Fibroblast of skin of left quadriceps (primary cell): ENCODE results near the gene KIF1B.
A peak's percentile ranks its signal among the peaks of the same experiment; 100 is the strongest.

Experiments used
- DNase-seq, 2 experiments: peaks; one replicate each; pipeline ENCODE4 v3.0.0-alpha.2; 2013; ENCODE audit warnings: low read depth in 2 of 2

The KIF1B gene, protein sequence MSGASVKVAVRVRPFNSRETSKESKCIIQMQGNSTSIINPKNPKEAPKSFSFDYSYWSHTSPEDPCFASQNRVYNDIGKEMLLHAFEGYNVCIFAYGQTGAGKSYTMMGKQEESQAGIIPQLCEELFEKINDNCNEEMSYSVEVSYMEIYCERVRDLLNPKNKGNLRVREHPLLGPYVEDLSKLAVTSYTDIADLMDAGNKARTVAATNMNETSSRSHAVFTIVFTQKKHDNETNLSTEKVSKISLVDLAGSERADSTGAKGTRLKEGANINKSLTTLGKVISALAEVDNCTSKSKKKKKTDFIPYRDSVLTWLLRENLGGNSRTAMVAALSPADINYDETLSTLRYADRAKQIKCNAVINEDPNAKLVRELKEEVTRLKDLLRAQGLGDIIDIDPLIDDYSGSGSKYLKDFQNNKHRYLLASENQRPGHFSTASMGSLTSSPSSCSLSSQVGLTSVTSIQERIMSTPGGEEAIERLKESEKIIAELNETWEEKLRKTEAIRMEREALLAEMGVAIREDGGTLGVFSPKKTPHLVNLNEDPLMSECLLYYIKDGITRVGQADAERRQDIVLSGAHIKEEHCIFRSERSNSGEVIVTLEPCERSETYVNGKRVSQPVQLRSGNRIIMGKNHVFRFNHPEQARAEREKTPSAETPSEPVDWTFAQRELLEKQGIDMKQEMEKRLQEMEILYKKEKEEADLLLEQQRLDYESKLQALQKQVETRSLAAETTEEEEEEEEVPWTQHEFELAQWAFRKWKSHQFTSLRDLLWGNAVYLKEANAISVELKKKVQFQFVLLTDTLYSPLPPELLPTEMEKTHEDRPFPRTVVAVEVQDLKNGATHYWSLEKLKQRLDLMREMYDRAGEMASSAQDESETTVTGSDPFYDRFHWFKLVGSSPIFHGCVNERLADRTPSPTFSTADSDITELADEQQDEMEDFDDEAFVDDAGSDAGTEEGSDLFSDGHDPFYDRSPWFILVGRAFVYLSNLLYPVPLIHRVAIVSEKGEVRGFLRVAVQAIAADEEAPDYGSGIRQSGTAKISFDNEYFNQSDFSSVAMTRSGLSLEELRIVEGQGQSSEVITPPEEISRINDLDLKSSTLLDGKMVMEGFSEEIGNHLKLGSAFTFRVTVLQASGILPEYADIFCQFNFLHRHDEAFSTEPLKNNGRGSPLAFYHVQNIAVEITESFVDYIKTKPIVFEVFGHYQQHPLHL (N-terminal part only)

GRCh38 chr1:10209905-10210810, at the start of gene KIF1B:
TSS of gene KIF1B (plus strand) at chr1:10210570. CDS start at chr1:10232329, 21,759 bp downstream.
- DNase-seq, result peak; percentile 96 to 98

GRCh38 chr1:10160907-10161490, 49.4 kb upstream of the KIF1B start:
- DNase-seq, result no peak

DNA sequence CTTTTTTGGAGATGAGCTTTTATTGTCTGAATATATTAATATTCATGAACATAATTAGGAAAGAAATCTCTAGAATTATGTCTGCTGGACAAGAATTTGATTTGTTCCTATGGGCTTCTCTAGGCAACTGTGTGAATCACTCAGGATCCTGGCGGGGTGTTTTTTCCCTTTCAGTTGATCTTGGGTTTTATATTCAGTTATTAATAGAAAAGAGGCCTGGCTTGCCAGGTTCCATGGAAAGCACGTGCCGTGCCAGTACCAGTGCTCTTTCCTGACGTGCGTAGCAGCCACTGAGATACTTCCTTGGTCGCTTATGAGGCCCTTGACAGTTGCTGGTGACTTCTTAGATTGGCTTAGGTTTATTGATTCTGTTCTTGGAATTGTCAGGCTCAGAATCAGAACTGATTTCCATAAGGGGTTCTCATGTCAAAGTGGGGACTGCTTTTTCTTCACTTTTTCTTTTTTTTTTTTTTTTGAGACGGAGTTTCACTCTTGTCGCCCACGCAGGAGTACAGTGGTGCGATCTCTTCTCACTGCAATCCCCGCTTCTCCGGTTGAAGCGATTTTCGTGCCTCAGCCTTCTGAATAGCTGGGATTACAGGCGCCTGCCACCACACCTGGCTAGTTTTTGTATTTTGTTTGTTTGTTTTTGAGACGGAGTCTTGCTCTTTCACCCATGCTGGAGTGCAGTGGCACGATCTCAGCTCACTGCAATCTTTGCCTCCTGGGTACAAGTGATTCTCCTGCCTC, 48.7 kb upstream of the KIF1B start:
- no peak for DNase-seq

DNA sequence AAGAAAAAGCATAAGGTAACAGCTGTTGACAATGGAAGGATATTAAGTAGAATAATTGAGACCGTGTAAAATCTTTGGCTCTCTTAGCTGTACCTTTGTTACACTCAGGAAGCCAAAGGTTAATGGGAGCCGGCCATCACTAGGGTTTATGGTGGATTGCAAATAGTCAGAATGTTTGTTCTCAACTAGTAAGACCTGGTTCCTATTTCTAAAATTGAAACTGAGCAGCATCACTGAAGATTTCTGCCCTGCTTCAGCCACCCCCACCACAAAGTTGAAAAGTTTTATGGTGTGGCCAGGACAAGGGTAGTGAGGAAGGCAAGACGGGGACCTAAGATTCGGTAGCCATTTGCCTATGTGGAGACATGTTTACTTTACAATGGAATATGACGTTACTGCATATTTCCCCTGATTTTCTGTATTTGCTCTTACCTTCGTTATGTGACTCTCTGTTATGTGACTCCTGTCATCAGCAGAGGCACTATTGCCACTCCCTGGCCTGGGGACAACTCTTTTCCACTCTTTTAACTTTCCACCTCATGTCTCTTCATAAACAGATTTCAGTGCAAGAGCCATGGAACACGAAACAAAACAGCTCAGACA, 41.4 kb upstream of the KIF1B start:
- no peak for DNase-seq

- no peak for DNase-seq
Measured at GRCh38 chr1:10170239-10170574, 40.2 kb upstream of the KIF1B start.

- no peak for DNase-seq
Measured at GRCh38 chr1:10171105-10171767, 39.1 kb upstream of the KIF1B start.

- no peak for DNase-seq
Measured at GRCh38 chr1:10171995-10172669, 38.2 kb upstream of the KIF1B start.

DNA sequence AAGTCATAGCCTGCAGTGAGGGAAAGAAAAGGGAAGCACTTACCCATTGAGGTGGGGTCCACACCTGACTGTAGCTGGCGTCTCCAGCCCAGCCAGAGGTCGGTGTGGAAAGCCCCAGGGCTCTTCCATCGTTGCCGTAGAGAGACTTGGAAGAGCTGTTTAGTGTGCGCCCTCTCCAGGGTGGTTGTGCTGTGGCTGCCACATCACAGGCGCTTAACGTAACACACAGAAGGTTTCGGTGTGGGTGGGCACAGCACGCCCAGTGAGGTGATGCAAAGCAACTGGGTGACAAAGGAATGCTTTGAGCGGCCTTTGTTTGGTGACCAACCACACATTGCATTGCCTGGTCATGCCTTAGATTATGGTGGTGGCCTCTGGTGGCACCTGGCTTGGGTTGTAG, 36.8 kb upstream of the KIF1B start:
- DNase-seq, result no peak

DNA sequence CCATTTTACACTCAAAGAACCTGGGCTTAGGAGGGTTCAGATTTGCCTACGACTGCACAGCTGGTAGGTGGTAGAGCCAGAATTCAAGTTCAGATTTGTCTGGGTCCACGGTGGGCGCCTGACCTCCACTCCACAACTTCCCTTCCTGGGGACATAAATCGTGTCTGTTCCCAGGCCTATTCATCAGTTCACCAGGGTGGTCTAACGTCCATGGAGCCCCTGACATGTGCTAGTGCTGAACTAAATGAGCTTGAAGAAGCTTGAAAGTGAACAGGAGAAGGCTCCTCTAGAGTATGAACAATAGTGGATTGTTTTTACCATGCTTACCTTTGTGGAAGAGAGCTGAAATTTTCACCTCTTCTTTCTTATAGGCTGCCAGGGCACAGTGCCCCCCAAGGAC, 32.5 kb upstream of the KIF1B start:
- no peak for DNase-seq

DNA sequence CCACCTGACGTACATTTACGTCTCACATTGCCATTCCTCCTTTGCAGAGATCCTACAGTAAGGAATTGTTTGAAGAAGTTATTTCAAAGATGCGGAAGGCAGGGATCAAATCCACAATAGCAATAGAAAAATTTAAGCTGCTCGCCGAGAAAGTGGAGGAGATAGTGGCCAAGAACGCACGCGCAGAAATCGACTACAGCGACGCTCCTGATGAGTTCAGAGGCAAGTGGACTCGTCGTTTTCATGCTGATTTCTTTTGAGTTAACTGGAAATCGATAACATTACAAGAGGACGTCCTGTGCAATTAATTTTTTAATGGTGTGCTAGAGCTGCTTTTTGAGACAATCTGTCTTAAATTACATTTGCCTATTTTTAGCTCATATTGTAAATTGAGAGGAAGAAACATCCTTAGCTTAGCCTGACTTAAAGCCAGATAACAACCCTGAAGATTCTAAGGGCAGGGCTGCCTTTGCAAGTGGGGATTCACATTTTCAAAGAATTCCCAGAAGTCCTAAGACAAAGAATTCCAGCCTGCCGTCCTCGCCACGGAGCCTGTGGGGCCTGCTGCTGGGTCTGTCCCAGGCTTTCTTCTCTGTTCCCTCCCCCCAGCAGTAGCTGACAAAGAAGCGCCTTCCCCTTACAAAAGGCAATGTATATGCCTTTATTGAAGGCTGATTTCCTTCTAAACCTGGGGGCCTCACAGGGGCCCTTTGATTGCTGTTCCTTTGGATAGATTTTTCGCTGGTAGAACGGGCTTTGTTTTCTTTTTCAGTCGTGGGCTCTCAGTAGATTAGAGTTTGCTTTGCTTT, 31.6 kb upstream of the KIF1B start:
- no peak for DNase-seq

- no peak for DNase-seq
Measured at GRCh38 chr1:10179406-10180091, 30.8 kb upstream of the KIF1B start.

GRCh38 chr1:10181154-10181553, 29.2 kb upstream of the KIF1B start:
- DNase-seq, result peak; percentile 68 to 70

DNA sequence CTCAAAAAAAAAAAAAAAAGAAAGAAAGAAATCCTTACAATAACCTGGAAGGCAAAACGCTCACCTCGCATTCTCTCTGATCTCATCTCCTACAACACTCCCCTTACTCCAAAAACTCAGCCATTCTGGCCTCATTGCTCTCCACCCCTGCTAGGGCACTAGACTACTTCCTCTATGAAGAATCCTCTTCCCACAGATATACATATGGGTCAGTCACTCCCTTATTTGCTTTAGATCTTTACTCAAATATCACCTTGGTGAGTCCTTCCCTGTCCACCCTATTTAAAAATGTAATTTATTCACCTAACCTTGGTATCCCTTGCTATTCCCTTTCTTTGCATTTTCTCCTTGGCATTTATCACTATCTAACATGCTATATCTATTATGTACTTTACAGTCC, 24.6 kb upstream of the KIF1B start:
- DNase-seq, result no peak

GRCh38 chr1:10186331-10187025, 23.9 kb upstream of the KIF1B start:
- peak; percentile 87 for DNase-seq

GRCh38 chr1:10187026-10187334, 23.4 kb upstream of the KIF1B start:
- DNase-seq, result no peak

- no peak for DNase-seq
Measured at GRCh38 chr1:10188133-10188650, 22.2 kb upstream of the KIF1B start.
